Mucosa of stomach (tissue), 1 donor: Measurements from ENCODE around the gene SPDEF.

Experiments
- H3K27me3 ChIP-seq: one replicate; pipeline ENCODE4 v1.7.0; 2013; ENCODE audit warnings: mild to moderate bottlenecking, low read length; ENCODE audit not compliant: control insufficient read depth, insufficient read depth
- H3K36me3 ChIP-seq: one replicate; pipeline ENCODE4 v1.7.0; 2013; ENCODE audit warnings: low read length; ENCODE audit not compliant: control insufficient read depth, insufficient read depth
- H3K4me1 ChIP-seq: one replicate; pipeline ENCODE4 v1.7.0; 2013; ENCODE audit warnings: mild to moderate bottlenecking, low read length; ENCODE audit not compliant: control insufficient read depth, insufficient read depth
- H3K4me3 ChIP-seq: one replicate; pipeline ENCODE4 v1.7.0; 2013; ENCODE audit warnings: low read length
- H3K9ac ChIP-seq: one replicate; pipeline ENCODE4 v1.7.0; 2013; ENCODE audit warnings: mild to moderate bottlenecking, low read length, moderate library complexity
- H3K9me3 ChIP-seq: one replicate; pipeline ENCODE4 v1.7.0; 2013; ENCODE audit warnings: mild to moderate bottlenecking, low read length, moderate library complexity; ENCODE audit not compliant: control insufficient read depth
- donor health status: Pancreatic carcinoma.

The SPDEF gene

DNA sequence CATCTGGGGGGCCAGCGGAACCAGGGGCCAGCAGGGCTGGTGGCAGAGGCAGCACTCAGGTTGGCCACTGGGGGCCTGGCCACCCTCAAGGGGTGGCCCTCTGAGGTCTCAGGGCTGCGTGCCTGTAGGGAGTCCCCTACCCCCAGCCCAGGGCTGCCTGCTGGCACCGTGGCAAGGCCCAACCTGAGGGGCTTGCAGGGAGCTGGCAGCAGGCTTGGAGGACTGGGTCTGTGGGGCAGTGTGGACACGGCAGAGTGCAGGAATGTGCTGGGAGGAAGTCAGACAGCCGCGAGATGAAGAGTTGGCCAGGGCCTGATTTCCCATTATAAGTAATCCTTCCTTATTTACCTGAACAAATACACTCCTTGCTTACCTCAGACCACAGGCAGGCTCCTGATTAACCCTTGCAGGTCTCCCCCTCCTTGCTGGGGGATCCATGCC lies at the start of gene SPDEF:
TSS of gene SPDEF (minus strand) at position 299 of the 441 bp plus-strand sequence. CDS start 11,874 bp downstream, outside the sequence.
- Histone ChIP-seq H3K27me3 (no peaks in the 10 kb centered on the region), H3K36me3 (no peaks in the 10 kb centered on the region), H3K4me3 (peak within 1 kb of the TSS; percentile 44), H3K4me1 (peaks cover 54% of the 10 kb centered on the region), H3K9ac (peak within 1 kb of the TSS; percentile 74), H3K9me3 (no peaks in the 10 kb centered on the region)

DNA sequence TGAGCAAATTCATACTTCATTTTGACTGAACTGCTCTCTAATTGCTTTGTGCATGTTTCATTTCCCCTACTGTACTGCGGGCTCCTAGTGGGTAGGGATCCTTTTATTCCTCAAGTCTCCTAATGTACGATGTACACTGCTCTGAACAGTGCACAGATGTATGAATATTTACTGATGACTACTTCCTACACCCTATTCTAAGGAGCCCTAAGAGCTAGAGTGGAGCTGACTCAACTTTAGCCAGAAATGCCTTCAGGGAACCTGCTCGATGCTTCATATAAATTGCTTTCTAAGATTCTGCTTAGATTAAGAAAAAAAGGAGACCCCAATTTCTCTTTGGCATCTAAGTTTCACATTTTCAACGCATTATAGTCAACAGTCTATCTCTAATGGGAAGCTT lies 47.6 kb upstream of the SPDEF start:
- H3K4me1 ChIP-seq = peaks cover 23% of the 10 kb centered on the region
- H3K27me3 ChIP-seq = no peaks in the 10 kb centered on the region
- no peak overlapping the region for H3K4me3 ChIP-seq
- no peaks in the 10 kb centered on the region for H3K36me3 ChIP-seq
- no peak overlapping the region for H3K9ac ChIP-seq
- no peaks in the 10 kb centered on the region for H3K9me3 ChIP-seq

DNA sequence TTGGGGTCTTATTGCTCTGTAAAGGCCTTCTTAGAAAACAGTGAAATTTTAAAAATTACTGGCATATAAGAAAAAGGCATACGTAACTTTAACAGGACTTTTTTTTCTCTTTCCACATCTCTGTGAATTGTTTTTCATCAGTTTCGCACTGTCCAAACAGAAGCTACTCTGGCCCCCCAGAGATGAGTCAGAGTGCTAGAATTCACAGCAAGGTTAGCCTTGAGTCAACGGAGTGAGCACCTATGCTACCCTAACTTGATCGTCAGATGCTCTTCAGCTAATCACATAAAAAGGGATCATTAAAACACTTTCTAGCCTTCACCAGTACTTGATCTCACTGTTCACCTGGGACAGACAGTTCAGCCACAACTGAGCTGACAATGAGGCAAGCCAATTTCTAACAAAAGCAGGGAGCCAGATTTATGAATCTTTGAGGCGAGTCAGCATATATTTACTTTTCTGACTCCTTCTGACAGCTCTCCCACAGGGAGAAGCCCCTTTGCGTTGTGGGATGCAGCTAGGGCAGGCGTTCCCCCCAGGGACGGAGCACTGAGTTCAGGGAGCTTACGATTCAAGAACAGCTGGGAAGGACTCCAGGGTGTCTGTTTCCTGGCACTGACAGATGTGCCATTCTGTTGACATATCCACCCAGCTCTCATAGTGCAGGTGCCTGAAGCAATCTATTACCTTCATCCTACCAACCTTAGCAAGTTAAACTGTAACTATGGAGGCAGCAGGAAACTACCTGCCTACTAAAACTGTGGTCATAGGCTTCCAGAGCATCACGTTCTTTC lies 46.4 kb upstream of the SPDEF start:
- Histone ChIP-seq H3K27me3 (no peaks in the 10 kb centered on the region), H3K36me3 (no peaks in the 10 kb centered on the region), H3K4me3 (no peak overlapping the region), H3K9me3 (no peaks in the 10 kb centered on the region), H3K9ac (no peak overlapping the region), H3K4me1 (peaks cover 31% of the 10 kb centered on the region)

DNA sequence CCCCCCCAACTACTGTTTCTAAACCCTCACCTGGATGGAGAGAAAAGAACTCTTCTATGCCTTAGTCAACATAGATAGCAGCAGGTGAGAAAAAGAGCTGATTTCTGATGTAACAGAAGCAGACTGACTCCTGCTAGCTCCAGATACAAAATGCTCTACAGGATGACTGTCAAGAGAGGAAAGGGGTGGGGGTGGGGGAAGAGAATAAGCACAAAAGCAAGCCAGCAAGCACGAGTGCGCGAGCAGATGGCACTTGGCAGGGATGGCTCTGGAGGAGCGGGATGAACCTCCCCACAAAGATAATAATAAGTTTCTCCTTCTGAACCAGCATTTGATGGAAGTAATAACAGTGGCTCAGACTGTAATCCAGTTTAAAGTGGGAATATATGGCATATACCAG lies 45.6 kb upstream of the SPDEF start:
- no peak overlapping the region for H3K9ac ChIP-seq
- no peaks in the 10 kb centered on the region for H3K9me3 ChIP-seq
- H3K36me3 ChIP-seq = no peaks in the 10 kb centered on the region
- no peaks in the 10 kb centered on the region for H3K27me3 ChIP-seq
- no peak overlapping the region for H3K4me3 ChIP-seq
- peaks cover 37% of the 10 kb centered on the region for H3K4me1 ChIP-seq

DNA sequence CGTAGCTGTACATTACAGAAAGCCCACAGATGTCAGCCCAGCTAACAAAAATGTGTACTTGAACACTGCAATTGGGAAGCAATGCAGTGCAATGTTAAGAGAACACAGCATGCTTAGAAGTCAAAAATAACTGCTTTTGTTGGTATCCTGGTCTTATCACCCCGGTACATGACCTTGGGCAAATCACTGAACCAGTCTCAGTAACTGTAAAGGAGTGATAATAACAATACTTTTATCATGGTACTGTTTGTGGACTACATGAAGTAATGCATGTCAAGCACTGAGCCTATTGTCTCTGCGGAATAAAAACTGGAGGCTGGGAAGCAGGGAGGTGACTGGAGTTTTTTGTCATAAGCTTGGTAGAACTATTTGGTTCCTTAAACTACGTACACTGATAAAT lies 44.7 kb upstream of the SPDEF start:
- Histone ChIP-seq H3K9ac (no peak overlapping the region), H3K27me3 (no peaks in the 10 kb centered on the region), H3K4me1 (peaks cover 37% of the 10 kb centered on the region), H3K9me3 (no peaks in the 10 kb centered on the region), H3K4me3 (no peak overlapping the region), H3K36me3 (no peaks in the 10 kb centered on the region)

DNA sequence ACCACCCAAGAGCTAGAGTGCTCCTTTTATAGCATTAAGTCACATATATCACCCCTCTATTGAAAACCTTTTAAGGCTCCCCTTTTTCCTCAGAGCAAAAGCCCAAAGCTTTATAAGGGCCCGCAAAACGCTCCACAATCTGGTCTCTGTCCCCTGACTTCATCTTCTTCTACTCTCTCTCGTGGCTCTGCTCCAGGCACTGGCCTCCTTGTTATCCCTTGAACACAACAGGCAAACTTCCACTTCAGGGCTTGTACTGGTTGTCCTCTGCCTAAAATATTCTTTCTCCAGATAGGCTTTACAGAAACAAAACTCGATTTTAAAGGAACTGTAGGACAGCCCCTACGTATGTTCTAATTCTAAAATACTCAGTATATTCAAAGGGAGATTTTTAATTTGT lies 44.0 kb upstream of the SPDEF start:
- no peak overlapping the region for H3K9ac ChIP-seq
- H3K36me3 ChIP-seq = no peaks in the 10 kb centered on the region
- H3K4me1 ChIP-seq = peaks cover 37% of the 10 kb centered on the region
- no peak overlapping the region for H3K4me3 ChIP-seq
- H3K9me3 ChIP-seq = no peaks in the 10 kb centered on the region
- no peaks in the 10 kb centered on the region for H3K27me3 ChIP-seq

DNA sequence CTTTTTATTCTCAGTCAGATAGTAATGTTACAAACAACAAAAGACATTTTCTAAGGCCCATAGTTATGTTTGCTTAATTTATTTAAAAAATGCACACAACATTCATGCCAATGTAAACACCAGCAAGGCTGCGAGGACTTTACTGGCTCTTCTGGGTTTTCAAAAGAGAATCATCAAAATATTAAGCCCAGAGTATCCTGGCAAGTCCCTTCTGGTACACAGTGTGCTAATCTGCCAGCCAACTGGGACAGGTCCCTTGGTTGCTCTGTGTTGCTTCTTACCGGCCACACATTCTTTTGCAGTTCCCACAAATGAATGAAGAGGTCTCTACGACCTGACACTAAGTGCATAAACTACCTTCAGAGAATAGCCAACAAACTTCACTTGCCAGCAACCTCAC lies 42.6 kb upstream of the SPDEF start:
- Histone ChIP-seq H3K36me3 (no peaks in the 10 kb centered on the region), H3K4me1 (peaks cover 35% of the 10 kb centered on the region), H3K4me3 (no peak overlapping the region), H3K9me3 (no peaks in the 10 kb centered on the region), H3K9ac (no peak overlapping the region), H3K27me3 (no peaks in the 10 kb centered on the region)

DNA sequence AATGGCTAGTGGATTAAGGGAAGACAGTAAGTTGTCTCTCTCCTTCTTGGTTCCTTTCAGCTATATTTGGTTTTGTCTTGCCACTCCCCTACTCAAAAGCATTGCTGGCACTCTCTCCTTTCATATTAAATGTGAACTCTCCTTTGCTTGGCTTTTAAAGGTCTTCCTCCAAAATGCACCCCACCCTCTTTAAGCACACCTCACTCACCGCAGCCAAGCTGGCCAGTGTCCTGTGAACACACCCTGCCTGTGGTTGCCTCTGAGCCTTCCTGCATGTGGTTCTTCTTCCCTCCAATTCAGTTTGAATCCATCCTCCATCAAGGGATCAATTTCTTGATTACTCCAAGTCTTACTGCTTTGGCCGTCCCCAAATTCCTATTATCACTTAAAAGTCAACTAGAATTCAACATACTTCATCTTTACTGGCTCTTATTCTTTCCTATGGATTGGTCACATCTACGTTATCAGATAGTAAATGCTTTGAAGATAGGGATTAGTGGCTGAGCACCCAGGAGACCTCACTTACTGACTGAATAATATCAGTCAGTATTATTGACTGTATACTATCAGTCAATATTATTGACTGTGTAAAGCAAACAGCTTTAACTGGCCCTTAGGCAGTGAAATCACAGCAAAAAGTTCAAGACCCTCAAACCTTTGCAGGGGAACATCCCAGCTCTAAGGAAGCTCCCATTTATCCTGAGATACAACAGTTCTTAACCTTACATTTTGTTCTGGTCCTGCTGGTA lies 41.6 kb upstream of the SPDEF start:
- Histone ChIP-seq H3K4me1 (peaks cover 29% of the 10 kb centered on the region), H3K4me3 (no peak overlapping the region), H3K9ac (no peak overlapping the region), H3K9me3 (no peaks in the 10 kb centered on the region), H3K27me3 (no peaks in the 10 kb centered on the region), H3K36me3 (no peaks in the 10 kb centered on the region)

DNA sequence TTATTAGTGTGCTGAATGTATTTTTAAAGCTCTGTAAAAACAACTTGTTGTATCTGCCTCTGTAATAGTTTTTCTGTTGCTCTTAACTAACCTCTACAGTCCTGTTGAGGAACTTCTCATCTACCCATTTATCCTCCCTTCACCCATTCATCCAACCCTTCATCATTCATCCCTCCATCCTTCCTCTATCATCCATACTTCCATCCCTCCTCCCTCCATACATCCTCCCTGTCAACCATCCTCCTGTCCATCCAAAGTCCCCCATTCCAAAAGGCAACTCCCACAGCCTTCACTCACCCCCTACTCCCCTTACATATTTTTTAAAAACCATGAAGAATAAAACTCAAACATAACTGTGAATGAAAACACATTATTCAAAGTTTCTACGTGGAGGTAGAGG lies 40.7 kb upstream of the SPDEF start:
- no peaks in the 10 kb centered on the region for H3K9me3 ChIP-seq
- no peaks in the 10 kb centered on the region for H3K27me3 ChIP-seq
- H3K4me1 ChIP-seq = peaks cover 24% of the 10 kb centered on the region
- no peak overlapping the region for H3K4me3 ChIP-seq
- no peaks in the 10 kb centered on the region for H3K36me3 ChIP-seq
- H3K9ac ChIP-seq = no peak overlapping the region

DNA sequence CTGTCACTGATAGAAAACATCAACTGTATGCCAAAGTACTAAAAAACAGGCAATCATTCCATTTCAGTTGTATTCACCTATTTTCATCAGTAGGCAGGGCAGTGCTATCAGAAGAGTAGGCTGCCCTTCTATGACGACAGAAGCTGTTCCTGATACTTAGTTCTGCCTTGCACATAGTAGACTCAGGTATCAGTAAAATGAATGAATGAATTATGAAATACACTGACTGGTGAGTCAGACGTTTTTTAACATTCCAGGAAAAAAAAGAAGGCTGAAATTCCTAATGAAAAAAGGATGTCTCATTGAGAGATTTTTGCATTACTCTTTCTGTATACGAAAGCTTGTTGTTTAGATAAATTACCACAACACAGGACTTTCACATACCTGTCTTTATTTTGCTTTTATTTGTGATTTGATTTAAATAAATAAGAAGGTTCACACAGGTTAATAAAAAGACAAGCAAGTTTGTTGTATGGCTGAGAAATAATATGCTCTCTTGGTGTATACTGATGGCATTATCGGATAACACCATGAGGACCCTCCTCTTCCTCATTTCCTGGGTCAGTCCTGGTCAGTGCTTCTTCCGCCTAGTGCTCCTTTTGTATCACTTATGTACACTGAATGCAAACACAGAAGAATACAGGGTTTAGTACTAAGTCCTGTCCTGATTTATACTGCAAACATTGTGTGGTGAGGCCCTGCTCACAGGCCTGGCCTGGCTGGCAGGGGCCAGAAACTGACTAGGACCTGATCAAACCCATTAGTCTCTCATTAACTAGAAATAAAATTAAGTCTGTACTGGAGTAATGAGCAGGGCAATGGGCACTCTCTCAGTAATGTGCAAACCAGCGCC lies 39.4 kb upstream of the SPDEF start:
- H3K9me3 ChIP-seq = no peaks in the 10 kb centered on the region
- peaks cover 24% of the 10 kb centered on the region for H3K4me1 ChIP-seq
- H3K4me3 ChIP-seq = no peak overlapping the region
- H3K27me3 ChIP-seq = no peaks in the 10 kb centered on the region
- H3K9ac ChIP-seq = no peak overlapping the region
- H3K36me3 ChIP-seq = no peaks in the 10 kb centered on the region

DNA sequence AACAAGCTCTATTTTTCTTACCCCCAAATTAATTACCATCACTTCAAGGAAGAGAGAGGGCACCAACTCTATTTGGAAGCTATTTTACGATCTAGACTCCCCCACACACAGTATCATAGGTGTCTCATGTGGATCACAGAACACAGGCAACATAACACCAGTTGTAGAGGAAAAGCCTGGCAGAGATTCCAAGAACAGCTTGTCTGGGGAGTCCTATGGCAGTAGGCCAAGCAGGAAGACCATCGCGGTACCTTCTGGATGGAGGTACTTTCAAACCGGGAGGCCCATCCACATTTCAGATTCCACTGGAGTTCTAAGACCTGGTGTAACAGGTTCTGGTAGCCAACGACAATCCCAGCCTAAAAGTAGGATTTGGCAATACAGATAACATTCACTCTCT lies 37.6 kb upstream of the SPDEF start:
- Histone ChIP-seq H3K9me3 (no peaks in the 10 kb centered on the region), H3K27me3 (no peaks in the 10 kb centered on the region), H3K4me1 (peaks cover 17% of the 10 kb centered on the region), H3K9ac (no peak overlapping the region), H3K36me3 (no peaks in the 10 kb centered on the region), H3K4me3 (no peak overlapping the region)
